Thyroid gland (tissue), 4 donors: ENCODE measurements around the gene ARHGEF37.

ENCODE experiments used
- POLR2A ChIP-seq, 2 donors: fragments of 450-650 bp; IDR thresholded peaks; one replicate each; pipeline ENCODE4 v1.6.1; 2017; ENCODE audit warnings: antibody characterized with exemption in 2 of 2, mild to moderate bottlenecking in 2 of 2, moderate library complexity in 1 of 2
- TF ChIP-seq, protein P1 (sequence below), 6 experiments: fragments of 200-600 bp in 3 of 6; fragments of 450-650 bp in 3 of 6; sonication (generic) in 3 of 6; IDR thresholded peaks; one replicate each; pipeline ENCODE4 v1.5.1; 2016 to 2019; ENCODE audit warnings: antibody characterized with exemption in 6 of 6, mild to moderate bottlenecking in 2 of 6, inconsistent platforms in 1 of 6, moderate library complexity in 1 of 6

DNA sequence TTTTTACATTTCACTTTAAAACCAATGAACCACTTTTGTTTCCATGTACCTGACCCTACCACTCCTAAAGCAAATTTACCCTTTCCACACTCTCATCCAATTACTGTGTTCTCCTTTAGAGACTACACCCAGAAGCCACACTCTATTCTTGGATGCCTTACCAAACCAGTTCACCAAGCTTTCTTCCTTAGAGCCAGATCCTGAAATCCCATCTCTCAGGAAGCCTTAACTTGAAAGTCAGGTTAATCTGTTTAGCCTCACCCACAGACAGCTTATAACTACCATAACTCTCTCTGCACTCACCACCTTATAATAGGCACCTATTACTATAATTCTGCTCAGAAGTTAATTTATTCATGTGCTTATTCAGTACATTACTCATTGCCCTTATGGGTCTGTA is 34.3 kb upstream of the ARHGEF37 start:
- TF ChIP-seq, protein P1, sequence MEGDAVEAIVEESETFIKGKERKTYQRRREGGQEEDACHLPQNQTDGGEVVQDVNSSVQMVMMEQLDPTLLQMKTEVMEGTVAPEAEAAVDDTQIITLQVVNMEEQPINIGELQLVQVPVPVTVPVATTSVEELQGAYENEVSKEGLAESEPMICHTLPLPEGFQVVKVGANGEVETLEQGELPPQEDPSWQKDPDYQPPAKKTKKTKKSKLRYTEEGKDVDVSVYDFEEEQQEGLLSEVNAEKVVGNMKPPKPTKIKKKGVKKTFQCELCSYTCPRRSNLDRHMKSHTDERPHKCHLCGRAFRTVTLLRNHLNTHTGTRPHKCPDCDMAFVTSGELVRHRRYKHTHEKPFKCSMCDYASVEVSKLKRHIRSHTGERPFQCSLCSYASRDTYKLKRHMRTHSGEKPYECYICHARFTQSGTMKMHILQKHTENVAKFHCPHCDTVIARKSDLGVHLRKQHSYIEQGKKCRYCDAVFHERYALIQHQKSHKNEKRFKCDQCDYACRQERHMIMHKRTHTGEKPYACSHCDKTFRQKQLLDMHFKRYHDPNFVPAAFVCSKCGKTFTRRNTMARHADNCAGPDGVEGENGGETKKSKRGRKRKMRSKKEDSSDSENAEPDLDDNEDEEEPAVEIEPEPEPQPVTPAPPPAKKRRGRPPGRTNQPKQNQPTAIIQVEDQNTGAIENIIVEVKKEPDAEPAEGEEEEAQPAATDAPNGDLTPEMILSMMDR (IDR thresholded peaks at IDR 0.05), result no peak
- no peak for TF ChIP-seq POLR2A (IDR thresholded peaks at IDR 0.05)
